HCEC 1CT (cell line): ENCODE measurements around the gene INCA1.

Experiments used
- DNase-seq: peaks from one replicate; pipeline ENCODE4 v3.0.0-alpha.2; 2017

The INCA1 gene

GRCh38 chr17:4947411-4948165, 49.7 kb downstream of the INCA1 start:
- DNase-seq = peak; percentile 43

- peak; percentile 16 for DNase-seq
Observed at GRCh38 chr17:4947010-4947410, 50.3 kb downstream of the INCA1 start.

DNA sequence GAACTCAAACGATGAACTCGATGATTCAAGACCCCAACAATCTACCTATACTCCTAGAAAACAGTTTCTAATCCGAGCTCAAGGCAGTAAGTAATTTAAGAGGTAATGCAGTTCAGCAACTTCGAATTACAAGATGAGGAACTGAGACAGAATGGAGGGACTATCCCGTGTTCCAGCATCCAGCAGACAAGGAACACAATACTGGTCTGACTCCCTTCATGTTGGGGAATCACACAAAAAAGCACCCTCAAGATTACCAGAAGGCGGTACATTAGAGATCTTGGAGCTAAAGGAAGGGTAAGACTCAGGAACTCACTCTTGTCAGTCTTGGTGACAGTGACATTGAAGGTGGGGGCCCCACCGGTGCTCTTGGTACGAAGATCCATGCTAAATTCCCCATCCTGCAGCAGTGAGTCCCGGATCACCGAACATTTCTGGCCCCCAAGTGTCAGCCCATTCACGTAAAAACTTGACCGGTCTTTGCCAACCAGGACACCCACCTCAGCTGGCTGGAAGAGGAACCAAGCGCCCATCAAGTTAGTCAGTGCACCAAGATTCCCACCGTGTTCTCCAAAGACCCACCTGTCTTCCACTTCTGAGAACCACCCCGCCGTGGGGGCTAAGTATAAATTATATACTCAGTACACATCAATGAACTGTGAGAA, 50.9 kb downstream of the INCA1 start:
- DNase-seq = no peak

DNA sequence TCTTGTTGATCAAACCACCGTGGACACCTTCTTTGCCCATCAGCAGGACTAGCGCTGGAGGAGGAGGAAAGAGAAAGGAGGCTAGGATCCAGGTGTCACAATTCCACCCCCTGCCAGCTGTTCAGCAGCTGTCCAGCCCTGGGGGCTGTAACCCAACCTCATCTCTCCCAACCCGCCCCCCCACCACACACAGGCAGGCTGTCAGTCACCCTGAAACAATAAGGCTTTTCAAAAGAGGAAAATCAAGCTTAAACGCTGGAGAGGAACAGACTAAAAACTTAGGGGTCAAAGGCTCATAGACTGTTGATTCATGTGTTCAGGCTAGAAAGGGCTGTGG, 51.4 kb downstream of the INCA1 start:
- no peak for DNase-seq

DNA sequence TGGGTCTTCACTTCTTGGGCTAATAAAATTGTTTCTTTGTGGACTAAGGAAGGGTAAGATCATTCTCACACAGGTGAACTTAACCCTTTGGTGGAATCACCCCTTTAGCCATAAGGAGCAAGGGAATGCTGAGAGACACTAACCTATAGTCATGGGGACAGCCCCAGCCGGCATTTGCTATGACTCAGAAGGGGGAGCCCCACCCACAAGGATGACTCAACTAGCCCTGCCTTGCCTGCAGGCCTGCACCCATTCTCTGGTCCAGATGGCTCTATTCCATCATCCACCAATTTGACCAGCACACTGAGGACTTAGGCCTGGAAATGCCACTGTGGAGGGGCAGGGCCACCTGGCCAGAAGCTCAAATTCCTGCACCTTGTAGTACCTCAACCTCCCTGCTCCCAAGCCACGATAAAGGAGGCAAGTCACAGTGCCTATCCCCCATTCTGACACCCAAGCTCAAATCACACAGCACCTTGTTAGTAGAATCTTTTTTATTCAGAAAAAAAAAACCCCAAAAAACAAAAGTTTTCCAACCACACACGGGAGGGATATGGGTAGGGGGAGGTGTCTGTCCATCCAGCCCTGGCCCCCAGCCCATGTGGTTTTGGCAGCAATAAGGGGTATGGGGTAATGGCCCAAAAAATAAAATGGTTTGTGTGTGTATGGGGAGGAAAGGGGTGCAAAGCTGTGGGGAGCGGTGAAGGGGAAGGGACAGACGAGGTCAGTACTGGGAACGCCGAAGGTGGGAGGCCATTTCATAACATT, 52.0 kb downstream of the INCA1 start:
- DNase-seq = peak; percentile 94

- DNase-seq = no peak
Observed at GRCh38 chr17:4944554-4945175, 52.7 kb downstream of the INCA1 start.

DNA sequence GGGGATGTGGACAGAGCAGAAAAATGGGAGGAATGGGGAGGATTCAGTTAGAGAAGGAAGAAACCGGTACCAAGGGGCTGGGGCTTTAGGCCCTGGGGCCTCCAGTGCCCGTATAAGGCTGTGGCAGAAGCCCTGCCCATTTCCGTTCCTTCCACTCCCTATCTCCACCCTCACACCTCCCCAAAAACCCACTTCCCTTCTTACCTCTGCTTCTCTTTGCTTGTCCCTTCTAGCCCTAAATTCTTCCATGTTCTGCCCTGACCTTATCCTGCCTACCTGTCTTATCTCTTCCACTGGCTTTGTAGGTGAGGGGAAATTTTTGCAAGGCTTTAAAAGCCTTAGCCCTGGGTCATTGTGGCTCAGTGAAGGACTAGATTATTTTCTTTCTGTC, 53.2 kb downstream of the INCA1 start:
- no peak for DNase-seq

DNA sequence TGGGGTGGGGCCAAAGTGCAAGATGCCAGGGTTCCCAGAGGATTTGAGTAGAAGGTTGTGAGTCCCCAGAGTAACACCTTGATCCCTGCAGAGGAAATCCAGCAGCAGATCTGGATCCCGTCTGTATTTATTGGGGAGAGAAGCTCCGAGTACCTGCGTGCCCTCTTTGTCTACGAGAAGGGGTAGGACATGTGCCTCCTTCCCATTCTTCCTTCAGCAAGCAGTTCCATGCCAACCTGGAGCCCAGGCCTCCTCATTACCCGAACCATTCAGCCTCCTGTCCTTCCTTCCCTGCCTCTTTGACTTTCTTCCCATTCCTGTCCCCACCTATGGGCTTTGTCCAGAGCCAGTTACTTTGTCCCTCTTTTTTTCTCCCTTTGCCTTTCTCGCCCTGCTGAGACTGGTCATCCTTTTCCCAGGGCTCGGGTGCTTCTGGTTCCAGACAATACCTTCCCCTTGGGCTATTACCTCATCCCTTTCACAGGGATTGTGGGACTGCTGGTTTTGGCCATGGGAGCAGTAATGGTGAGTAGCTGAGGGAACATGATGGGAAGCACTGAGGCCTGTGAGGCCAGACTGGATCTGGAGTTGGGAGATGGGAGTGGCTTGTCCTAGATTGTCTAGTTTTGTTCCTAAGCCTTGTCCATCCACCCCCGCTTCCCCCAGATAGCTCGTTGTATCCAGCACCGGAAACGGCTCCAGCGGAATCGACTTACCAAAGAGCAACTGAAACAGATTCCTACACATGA, 54.4 kb downstream of the INCA1 start:
- DNase-seq = no peak

DNA sequence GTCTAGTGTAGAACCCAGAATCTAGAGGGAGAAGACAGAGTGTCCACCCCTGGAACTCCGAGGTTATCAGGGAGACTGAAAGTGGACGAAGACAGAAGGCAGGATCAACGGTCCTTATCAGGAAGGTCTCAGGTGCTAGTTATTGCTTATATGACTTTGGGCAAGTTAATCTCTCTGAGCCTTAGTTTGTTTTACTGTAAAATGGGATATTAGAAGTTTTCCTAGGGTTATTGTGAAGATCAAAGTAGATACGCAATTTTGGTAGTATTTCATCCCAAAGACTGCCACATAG, 56.1 kb downstream of the INCA1 start:
- no peak for DNase-seq

GRCh38 chr17:4940555-4941318, 56.6 kb downstream of the INCA1 start:
- no peak for DNase-seq

- DNase-seq = peak; percentile 100
Observed at GRCh38 chr17:4939796-4940554, 57.3 kb downstream of the INCA1 start, which contains the start of the genes RNF167 and SLC25A11. Gene RNF167 (plus strand): TSS chr17:4940268. CDS start chr17:4940910, 642 bp downstream. Gene SLC25A11 (minus strand): TSS chr17:4940046. CDS start chr17:4939910, 136 bp downstream.

GRCh38 chr17:4939546-4939795, 57.9 kb downstream of the INCA1 start:
- no peak for DNase-seq

DNA sequence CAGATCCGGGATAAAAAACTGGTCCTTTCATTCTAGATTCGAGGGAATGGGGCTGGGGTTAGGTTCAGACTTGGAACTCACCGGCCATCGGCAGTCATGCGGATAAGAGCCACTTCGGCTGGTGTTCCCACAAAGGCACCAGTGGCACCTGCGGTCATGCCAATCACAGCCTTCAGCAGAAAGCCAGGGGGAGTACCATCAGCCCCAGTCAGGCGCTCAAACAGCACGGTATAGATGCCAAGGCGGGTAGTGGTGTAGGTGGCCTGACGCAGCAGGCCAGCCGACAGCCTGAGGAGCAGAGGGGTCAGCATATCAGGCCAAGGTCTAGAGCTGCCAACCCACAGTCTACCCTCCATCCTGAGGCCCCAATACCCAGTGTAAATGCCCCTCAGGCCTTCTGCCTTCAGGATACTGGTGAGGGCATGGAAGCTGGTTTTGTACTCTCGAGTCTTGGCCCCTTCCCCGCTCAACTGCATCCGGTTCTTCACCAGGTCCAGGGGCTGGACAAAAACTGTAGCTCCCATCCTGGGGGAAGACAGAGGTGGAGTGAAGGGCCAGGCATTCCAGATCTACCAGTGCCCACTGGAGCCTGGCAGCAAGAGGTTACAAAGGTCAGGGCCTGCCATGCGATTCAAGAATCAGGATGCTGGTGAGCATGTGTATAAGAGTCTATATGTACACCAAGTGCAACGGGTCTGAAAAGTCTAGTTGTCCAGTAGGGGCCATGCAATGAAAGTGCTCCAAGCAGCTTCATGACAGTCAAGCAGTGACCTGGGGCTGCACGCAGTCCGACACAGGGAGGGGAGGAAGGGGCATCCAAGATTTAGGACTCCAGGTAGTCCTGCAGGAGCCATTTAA, 58.4 kb downstream of the INCA1 start:
- no peak for DNase-seq
